Adrenal gland (tissue), 5 donors: ENCODE measurements around the gene DOCK4.

Source experiments
- CTCF ChIP-seq, 6 experiments: fragments of 450-650 bp in 4 of 6; fragments of 200-600 bp in 2 of 6; sonication (generic) in 1 of 6; IDR thresholded peaks; 1 replicate in 5 of 6; 2 replicates in 1 of 6; pipeline versions ENCODE4 v1.5.1 to v1.8.0; 2016 to 2021; ENCODE audit warnings: antibody characterized with exemption in 6 of 6, mild to moderate bottlenecking in 2 of 6, moderate library complexity in 1 of 6
- POLR2A ChIP-seq, 2 donors: fragments of 450-650 bp; IDR thresholded peaks; one replicate each; pipeline ENCODE4 v1.6.1; 2017; ENCODE audit warnings: antibody characterized with exemption in 2 of 2, mild to moderate bottlenecking in 2 of 2, moderate library complexity in 1 of 2
- donor health status: DM: no; HTN: no; CAD: no.

GRCh38 chr7:111873963-111874690 lies 332.1 kb downstream of the DOCK4 start:
- TF ChIP-seq POLR2A (IDR thresholded peaks at IDR 0.05), result no peak
- no peak for TF ChIP-seq CTCF (IDR thresholded peaks at IDR 0.05)
